WERI-Rb-1 (cell line): ENCODE data around the gene TPGS1.

Experiments
- DNase-seq: peaks from one replicate; pipeline ENCODE4 v3.0.0-alpha.2; 2020
- H3K27ac ChIP-seq: fragments of 250-450 bp; sonication (Bioruptor Pico); 2 replicates; pipeline ENCODE4 v1.5.1; 2020; ENCODE audit warnings: mild to moderate bottlenecking, moderate library complexity
- H3K27me3 ChIP-seq: fragments of 250-450 bp; sonication (Bioruptor Pico); 2 replicates; pipeline ENCODE4 v1.5.1; 2021; ENCODE audit warnings: mild to moderate bottlenecking, low read depth, moderate library complexity; ENCODE audit not compliant: insufficient read depth, severe bottlenecking
- H3K36me3 ChIP-seq: fragments of 250-450 bp; sonication (Bioruptor Pico); 2 replicates; pipeline ENCODE4 v1.5.1; 2020; ENCODE audit warnings: mild to moderate bottlenecking, moderate library complexity
- H3K4me3 ChIP-seq: 2 replicates; pipeline ENCODE4 v1.5.1; 2011; ENCODE audit warnings: low read depth, mild to moderate bottlenecking, control low read depth, low read length
- H3K9me3 ChIP-seq: fragments of 250-450 bp; sonication (Bioruptor Pico); 2 replicates; pipeline ENCODE4 v1.5.1; 2021; ENCODE audit warnings: mild to moderate bottlenecking, moderate library complexity; ENCODE audit not compliant: severe bottlenecking
- CTCF ChIP-seq: IDR thresholded peaks from 2 replicates; pipeline ENCODE4 v1.5.1; 2011; ENCODE audit warnings: low read depth, mild to moderate bottlenecking, control low read depth, inconsistent platforms, low read length

Gene TPGS1, protein sequence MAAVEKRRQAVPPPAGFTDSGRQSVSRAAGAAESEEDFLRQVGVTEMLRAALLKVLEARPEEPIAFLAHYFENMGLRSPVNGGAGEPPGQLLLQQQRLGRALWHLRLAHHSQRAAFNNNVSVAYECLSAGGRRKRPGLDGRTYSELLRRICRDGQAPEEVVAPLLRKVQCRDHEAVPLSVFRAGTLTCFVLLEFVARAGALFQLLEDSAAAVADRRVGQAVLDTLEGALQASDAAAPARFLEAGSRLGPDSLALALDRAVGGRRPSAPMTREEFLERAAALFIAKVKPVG

GRCh38 chr19:507286-508203, at the start of gene TPGS1:
TPGS1 (plus strand) TSS chr19:507497; CDS start chr19:507507, 10 bp downstream.
- Histone ChIP-seq H3K36me3 (peaks cover 5% of the 10 kb centered on the region; the same call in 1 of the 2 replicates), H3K27ac (peak within 1 kb of the TSS; percentile 93), H3K4me3 (peak within 1 kb of the TSS; percentile 91), H3K27me3 (no peaks in the 10 kb centered on the region), H3K9me3 (no peaks in the 10 kb centered on the region)
- TF ChIP-seq CTCF: no peak
- peak; percentile 94 for DNase-seq

DNA sequence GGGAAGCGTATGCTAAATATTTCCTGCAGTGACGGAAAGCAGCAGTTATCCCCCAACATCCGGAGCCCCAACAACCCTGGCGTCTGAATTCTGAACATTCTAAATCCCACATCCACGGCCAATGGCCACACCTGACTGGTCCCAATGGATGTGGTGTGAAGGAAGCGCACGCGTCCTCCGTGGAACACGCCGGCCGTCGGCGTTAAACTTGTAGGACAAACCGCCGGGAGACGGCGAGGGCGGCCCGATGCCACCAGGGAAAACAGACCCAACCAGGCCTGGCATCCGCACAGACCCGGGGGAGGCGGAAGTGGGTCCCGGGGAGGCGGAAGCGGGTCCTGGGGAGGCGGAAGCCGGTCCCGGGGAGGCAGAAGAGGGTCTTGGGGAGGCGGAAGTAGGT, 49.7 kb upstream of the TPGS1 start:
- Histone ChIP-seq H3K27me3 (no peaks in the 10 kb centered on the region), H3K4me3 (no peak overlapping the region), H3K9me3 (no peaks in the 10 kb centered on the region), H3K36me3 (peaks cover 19% of the 10 kb centered on the region), H3K27ac (no peak overlapping the region)
- no peak for TF ChIP-seq CTCF
- no peak for DNase-seq

GRCh38 chr19:458091-459042, 48.9 kb upstream of the TPGS1 start:
- DNase-seq: no peak
- no peaks in the 10 kb centered on the region for H3K9me3 ChIP-seq
- H3K4me3 ChIP-seq: no peak overlapping the region
- peaks cover 14% of the 10 kb centered on the region for H3K36me3 ChIP-seq
- TF ChIP-seq CTCF: no peak
- no peak overlapping the region for H3K27ac ChIP-seq
- H3K27me3 ChIP-seq: no peaks in the 10 kb centered on the region

DNA sequence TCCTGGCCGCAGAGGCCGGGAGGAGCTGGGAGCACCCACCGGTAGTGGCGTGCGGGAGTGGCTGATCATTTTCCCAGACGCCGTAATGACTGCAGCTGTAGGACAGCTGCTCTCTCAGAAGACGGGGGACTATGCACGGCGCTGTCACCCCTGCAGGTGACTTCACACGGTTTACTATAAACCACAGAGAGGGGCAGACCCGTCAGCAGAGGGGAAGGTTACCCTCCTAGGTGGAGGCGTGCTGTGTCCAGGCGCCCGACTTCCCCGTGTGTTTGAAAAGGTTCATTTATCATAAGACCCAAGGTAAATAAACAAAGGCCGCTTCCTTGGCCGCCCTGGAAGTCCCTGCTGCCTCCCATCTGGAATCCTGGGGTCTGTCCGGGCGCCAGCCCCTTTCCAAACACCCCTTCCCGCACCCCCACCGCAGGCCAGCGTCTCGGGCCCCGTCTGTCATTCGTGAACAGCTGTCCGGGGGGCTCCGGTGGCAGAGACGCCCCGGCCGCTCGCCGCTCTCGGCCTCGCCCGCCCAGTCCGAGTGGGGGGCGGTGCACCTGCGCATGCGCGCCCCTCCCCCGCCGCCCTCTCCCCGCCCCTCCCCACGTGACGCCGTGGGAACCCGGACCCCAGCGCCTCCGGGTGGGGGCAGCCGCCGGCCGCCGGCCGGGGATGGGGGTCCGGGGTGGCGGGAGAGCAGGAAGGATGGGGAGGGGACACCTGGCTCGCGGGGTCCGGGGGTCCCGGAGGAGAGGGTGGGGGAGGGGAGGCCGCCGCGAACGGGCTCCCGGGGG, 47.4 kb upstream of the TPGS1 start:
- H3K27ac ChIP-seq: peak overlapping the region; percentile 86
- H3K9me3 ChIP-seq: no peaks in the 10 kb centered on the region
- DNase-seq: peak; percentile 75
- no peak for TF ChIP-seq CTCF
- H3K27me3 ChIP-seq: no peaks in the 10 kb centered on the region
- H3K36me3 ChIP-seq: peaks cover 9% of the 10 kb centered on the region
- peak overlapping the region; percentile 70 for H3K4me3 ChIP-seq
